GM18502 (cell line): ENCODE data around the gene TSTD2.
"Not testable (repeated sequence)": the region's sequence is repeated elsewhere in the genome, so short reads cannot be mapped to it uniquely, and the experiment has no call there.

Source experiments
- ATAC-seq: cut with Tn5 transposase; IDR thresholded peaks from one replicate; pipeline ENCODE4 v1.9.1; 2021; ENCODE audit warnings: mild to moderate bottlenecking; ENCODE audit not compliant: unreplicated experiment, poor library complexity

TSTD2 gene

DNA sequence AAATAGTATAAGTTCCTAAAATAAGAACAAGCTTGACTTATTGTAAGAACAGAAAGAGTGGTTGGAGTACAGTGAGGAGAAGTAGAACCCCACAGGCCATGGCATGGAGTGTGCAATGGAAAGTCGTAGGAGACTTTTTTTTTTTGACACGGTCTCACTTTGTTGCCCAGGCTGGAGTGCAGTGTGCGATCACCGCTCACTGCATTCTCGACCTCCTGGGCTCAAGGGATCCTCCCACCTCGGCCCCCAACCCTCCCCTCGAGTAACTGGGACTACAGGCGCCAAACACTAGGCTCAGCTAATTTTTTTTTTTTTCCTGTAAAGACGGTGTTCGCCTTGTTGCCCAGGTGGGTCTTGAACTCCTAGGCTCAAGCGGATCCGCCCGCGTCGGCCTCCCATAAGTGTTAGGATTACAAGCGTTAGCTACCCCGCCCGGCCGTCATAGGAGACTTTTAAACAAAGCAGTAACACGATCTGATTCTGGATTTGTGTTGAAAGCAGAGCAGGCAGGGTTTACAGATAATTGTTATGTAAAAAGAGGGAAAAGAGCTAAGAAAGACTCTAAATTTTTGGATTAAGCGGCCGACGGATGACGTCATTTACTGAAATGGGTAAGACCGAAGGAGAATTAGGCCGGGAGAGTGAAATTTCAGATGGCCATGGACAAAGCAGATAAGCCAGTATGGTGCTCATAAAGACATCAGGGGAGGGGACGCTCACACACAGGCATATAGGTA is 752 bp downstream of the TSTD2 start:
- peak; percentile 13 for ATAC-seq

DNA sequence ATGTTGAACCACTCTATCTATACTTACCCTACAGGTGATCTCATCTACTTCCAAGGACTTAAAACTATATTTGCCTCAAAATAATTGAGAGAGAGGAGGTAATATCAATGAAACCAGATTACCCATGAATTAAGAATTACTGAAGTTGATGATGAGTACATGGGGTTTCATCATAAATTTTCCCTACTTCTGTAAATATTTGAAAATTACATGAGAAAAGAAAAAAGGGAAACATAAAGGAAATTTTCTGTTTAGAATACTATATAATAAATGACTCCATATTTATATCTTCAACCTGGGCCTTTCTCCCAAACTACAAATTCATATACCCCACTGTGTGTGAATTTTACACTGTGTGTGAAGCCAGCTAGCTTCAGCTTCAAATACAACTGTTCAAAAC is 2.6 kb downstream of the TSTD2 start:
- no peak for ATAC-seq

DNA sequence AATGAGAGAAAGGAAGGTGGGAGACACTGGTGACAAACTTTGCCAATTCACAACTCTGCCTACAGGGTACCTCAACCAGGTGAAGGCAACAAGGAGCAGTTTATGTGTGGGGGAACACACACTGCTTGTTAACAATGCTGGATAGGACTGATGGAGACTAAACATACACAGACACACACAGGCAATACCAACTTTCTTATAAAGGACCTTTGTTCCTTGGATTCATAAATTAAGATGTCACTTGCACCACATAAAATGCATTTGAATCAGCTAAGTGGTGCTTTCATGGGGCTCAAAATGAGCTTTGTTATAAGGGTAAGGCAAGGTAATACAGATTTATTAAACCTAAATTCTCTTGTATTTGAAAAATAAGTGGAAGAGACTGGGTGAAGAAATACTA is 4.0 kb downstream of the TSTD2 start:
- ATAC-seq: no peak

DNA sequence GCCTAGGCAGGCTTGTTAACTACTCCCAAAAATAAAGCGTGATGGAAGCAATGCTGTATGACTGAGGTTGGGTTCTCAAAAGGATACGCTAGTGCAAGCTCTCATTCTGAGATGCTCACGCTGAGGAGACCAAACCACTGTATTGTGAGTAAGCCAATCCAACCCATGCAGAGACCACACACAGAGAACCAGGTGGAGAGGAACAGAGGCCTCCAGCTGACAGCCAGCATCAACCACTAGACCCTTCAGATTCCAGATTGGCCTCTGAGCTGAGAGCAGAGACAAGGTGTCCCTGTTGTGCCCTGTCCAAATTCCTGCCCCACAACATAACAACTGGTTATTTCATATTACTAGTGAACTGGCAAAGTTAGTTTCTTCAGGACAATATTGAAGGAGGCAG is 4.5 kb downstream of the TSTD2 start:
- no peak for ATAC-seq

DNA sequence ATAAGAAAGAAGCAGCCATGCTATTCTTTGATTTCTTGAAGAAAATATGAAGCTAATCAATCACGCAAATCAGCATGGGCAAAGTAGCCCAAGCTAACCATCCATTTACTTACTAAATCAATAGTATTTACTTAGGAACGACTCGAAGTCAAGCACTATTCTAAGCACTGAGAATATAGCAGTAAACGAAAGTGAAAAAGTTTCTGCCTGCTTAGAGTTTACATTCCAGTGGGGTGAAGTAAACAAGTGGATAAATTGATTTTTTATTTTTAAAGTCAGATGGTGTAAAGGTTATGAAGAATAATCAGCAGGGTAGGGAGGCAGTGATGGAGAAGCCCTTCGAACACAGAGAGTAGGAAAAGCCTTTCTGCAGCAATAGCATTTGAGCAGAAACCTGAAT is 5.5 kb downstream of the TSTD2 start:
- ATAC-seq: no peak

DNA sequence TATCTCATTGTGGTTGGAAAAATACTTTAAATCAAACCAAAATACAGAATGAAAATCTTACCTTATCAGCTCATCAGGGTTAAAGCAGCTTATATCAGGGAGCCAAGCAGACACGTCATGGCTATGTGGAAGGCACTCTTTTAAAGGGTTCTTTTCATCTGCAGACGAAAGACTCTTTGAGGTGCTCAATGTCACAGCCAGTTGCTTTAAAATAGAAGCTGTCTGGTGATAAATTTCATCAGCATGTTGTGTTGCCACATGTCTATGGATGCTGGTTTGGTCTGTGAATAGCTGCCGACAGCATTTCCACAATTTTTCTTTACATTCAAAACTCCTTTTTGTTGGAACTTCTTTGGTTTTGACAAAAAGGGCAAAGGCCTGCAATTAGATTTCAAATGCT is 7.5 kb downstream of the TSTD2 start:
- ATAC-seq: no peak

DNA sequence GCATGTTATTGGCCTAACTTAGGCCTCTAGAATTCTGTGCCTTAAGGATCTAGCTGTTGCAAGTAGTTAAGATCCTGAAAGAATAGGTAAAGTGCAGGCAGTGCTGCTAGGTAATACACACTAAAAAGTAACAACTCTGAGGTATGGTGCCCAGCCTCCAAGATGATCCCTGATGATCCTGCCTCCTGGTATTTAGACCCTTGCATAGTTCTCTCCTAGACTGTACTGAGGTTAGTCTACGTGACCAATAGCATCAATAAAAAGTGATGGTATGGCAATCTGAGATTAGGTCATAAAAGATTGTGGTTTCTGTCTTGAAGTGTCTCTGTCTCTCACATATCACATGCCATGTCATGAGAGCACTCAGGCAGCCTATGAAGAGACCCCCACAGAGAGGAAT is 9.2 kb downstream of the TSTD2 start:
- ATAC-seq: no peak

DNA sequence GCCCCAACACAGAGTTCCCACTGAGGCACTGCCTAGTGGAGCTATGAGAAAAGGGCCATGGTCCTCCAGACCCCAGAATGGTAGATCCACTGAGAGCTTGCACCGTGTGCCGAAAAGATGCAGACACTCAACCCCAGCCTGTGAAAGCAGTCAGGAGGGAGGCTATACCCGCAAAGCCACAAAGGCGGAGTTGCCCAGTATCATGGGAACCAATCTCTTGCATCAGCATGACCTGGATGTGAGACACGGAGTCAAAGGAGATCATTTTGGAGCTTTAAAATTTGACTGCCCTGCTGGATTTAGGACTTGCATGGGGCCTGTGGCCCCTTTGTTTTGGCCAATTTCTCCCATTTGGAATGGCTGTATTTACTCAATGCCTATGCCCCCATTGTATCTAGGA is 10.7 kb downstream of the TSTD2 start:
- ATAC-seq: not testable (repeated sequence)

DNA sequence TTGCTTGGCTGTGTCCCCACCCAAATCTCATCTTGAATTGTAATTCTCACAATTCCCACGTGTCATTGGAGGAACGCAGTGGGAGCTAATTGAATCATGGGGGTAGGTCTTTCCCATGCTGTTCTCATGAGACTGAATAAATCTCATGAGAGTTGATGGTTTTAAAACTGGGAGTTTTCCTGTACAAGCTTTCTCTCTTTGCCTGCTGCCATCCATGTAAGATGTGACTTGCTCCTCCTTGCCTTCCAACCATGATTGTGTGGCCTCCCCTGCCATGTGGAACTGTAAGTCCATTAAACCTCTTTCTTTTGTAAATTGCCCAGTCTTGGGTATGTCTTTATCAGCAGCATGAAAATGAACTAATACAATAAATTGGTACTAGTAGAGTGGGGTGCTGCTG is 13.1 kb downstream of the TSTD2 start:
- not testable (repeated sequence) for ATAC-seq

DNA sequence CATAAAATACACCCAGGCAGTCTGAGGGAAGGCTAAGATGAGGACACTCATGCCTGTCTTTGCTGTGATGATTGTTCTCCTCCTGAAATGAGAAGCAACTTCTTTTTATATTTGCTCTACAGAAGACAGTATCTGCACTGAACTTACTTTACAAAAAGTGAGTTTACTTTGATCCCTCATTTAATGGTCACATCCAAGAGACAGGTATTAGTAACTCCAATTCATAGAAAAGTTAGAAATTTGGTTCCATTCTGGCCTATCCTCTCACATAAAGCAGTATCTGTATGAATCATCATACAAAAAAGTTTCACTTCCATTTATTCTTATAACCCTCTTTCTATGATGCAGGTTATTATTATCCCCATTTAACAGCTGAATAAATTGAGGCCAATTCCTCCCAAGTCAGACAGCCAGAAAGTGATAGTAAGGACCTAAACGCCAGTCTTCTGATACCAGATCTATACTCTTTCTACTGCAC is 15.2 kb downstream of the TSTD2 start:
- peak; percentile 60 for ATAC-seq

DNA sequence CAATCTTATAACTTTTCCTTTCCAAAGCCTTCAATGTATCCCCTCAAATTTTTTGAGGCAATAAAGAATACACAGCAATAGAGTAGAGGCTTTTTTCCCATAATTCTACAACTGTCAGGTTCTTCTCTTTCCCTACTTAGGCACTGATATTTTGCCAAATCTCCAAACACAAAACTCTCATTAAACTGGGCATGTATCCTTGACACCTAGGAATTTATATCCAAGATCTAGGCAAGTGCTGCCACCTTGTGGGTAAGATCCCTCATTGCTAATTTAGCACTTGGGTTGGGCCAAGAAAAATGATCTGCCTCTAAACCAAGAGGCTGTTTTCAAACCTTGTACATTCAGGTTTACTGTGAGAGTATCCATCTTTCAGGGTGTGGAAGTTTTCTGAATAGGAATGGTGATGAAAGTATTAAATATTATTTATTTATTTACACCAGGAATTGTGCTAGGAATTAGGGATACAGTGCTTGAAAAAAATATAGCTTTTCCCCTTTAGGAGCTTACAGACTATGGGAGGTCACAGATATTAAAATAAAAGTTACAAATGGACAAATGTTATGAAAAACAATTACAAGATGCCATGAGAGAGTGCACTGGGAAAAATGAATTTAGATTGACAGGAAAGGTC is 17.6 kb downstream of the TSTD2 start:
- no peak for ATAC-seq

DNA sequence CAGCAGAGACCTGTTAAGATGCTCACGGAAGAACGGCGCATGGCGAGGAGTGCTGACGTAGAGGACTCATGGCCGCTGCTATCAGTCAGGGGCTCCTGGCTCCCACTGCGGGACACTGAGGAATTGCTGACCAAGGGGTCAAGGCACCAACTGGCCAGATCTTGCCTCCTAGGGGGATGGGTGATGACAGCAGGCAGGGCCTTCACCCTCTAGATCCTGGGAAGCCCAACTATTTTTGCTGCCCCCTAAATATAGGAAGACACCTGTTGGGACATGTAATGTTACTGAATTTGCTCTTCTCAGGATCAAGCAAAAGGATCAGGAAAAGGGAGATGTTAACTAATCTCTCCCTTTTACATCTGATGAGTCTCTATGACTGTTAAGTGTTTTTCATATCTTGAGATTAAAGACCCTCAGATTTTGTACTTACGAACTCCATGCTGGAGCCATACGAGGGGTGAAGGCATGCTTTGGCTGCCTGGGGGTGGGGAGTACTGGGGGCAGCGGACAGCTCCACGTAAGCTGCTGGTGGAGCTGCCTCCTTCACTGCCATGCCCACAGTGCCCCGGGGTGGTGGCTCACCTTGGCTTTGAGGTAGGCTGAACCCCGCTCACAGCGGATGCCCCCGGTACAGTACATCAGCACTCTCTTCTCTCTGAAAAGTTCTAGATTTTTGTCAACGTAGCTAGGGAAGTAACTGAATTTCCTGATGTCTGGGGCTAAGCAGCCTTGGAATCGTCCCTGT is 28.1 kb downstream of the TSTD2 start:
- ATAC-seq: no peak

DNA sequence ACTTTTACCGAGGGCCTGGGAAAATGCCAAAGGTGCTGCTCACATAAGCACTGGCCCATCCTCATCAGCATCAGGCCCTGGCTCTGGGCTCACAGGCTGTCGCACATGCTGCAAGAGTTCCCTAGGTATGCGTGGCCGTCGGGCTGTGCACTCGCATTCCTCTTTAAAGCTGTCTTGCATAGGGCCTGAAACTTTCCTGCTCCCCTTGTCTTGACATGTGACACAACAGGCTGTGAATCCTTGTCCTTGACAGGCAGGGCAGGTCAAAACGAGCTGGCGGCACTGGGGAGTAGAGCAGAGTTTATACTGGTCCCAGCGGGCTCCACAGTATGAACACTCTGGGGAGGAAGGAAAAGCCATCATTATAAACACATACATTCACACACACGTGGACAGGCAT is 30.7 kb downstream of the TSTD2 start:
- no peak for ATAC-seq

DNA sequence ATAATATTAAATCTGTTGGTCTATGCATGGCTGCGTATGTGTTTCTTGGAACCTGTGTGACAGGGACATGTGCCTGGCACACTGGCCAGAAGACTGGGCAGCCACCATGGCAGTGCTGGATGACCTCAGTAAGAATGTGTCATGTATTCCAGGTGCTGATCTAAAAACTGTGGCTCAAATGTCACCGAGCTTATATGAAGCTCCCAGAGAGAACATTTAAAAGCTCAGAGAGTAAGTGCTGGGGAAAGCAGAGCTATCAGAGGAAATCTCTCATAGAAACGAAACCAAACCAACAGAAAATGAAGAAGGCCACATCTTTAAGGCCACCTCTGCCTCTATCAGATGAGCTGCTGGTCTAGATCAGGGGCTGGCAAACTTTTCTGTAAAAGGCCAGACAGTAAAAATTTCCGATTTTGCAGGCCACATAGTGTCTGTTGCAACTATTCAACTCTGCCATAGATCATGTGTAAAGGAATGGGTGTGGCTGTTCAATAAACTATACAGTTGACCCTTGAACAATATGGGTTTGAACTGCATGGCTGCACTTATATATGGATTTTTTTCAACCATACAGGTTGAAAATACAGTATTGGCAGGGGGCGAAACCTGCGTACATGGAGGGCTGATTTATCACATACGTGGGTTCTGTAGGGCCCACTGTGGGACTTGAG is 31.8 kb downstream of the TSTD2 start:
- no peak for ATAC-seq

DNA sequence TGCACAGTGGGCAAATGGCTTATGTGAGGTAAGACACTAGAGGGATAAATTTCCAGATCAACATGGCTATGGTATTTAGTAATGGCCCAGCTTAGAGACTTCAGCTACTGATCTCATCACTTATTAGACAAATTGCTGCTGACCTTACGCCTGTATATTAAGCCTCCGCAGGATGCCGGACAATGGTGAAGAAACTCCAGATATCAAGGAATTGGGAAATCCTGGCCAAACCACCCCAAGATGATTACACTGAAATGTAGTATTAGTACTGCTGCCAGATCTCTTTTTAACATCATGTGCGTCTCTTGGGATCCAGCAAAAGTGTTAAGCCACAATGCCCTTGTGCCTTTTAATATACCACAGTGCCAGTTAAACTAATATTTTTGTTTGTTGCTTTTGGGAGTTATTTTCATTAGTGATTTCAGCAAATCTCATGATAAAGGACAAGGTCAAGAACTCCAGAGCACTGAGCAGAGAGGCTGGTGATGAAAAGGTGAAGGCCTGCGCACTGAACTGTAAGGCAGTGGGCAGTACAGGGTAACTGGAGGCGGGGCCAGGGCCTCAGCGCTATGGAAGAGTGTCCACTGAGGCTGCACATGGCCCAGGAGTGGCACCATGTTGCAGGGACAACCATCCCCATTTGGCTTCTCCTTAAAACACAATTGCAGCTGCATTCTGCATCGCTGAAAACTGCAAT is 32.5 kb downstream of the TSTD2 start:
- no peak for ATAC-seq

DNA sequence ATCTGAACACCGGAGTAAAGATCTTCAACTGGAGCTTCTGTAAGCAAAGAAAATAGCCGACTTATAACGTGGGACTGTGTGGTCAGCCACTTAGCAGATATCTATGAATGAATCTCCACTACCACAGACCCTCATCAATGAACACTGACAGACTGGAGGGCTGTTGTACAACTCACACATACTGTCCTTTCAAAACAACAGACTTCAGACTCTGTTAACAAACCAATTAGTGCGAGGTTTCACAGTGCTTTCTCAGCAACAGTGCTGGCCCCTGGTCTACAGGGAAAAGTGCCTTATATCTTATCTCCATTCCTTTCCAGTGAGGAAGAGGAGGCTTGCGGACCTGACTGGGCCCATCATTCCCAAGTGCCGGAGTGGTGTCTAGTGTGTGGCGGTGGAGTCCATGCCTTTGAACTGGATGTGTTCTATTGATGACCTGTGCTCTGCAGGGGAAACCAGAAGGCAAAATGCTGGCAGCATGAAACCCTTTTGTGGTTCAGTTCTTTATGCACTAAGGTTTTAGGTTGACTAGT is 33.8 kb downstream of the TSTD2 start:
- no peak for ATAC-seq

DNA sequence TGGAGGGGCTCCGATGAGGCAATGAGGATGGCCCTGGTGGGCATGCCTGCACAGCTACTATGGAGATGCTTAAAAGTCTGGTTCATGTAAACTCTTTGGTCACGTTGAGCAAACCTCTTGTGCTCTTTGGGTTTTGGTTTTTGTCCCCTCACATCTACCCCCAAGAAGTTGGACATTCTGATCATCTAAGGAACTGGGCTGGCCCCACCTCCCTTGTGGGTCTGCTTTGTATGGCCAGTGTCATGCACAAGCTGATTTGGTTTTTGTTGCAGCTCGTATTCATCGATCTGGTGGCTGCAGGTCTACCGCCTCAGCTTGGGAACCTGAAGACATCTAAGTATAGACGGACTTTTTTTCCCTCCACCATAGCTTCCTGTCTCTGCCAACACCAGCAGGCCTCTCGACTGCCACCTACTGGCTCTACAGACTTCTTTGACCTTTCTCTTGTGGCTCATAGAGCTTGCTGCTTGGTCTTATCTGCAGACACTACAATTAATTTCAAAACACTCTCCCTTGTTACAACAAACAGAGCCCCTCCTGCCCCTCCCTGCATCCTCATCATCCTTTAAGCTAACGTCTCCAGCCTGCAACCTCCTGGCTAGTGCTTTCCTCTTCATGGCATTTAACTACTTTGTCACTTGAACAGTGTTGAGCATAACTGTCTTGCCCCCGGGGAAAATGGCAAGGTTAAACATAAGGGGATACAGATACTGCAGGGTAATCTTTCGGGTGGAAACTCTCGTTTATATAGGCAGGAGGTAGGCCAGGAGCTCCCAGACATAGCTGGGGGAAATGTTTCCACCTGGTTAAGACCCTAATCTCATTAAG is 34.5 kb downstream of the TSTD2 start:
- ATAC-seq: peak; percentile 86

DNA sequence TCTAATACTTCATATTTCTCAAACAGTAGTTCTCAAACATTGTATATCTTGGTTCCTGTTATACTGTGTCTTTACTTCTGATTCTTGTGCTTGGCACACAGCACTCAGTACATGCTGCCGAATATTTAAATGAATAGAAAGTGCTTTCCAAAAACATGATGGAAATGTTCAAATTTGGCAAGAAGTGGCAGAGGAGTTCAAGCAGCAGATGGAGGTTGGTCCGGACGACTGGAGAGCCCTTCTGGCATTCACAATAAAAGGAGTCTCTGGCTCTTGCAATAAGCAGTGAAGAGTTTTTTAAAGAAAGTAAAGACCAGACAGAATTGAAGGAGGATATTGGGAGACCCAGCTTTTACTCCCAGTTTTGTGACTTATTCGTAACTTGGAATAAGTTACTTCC is 36.3 kb downstream of the TSTD2 start:
- ATAC-seq: no peak

DNA sequence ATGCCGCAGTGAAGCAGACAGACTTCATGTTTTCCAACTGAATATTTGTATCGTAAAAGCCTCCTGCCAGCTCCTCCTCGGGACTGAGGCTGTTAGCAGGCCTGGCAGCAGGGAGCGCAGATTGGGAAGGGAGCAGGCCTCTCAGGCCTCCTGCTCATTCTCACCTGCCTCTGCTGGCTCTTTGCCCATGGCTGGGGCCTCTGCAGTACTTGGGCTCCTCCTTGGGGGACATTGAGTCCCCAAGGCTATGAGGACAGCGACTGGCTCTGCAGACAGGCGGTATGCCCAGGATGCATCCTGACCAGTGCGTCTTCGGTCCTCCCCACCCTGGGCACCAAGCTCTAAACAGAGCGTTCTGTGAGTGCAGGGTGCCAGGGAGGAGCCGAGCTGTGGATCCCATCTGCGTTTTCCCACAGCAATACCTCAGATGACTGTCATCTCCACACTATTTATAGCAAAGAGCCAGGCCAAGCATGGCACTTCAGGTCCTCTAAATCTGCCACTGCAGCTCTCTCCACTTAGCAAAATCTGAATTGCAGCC is 38.7 kb downstream of the TSTD2 start:
- ATAC-seq: no peak
